Measurements from ENCODE around the gene BOD1L1.

BOD1L1 gene

DNA sequence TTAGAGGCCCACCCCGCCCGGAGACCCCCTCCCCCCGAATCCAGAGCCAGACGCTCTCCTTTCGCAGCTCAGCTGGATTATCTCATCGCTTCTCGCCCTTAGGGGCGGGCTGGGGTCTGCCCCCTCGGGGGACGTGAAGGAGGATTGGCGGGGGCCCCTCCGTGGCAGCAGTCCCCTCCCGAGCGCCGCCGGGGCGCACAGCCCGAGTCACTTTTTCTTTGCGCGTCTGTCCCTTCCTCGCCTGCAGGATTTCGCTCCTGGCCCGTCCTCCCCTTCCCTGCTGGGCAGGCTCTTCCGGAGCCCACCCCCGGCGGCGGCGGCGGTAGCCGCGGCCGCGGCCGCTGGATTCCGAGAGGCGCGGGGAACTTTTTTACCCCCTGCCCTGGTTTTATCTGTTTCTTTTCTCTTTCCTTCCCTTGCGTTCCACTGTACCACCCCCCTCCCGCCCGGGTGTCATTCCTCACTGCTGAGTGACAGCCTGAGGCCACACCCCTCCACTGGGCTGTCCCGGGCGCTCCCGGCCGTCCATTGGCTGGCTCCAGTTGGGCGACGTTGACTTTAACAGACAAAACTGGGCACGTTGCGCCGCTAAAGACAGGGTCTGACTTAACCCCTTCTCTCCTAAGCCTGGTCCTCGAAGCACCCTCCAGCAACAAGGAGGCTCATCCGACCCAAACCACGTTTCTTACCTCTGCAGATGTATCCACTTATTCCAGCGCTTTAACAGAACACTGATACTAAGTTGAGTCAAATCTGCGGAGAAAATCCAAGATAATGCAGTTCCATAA is 82.7 kb downstream of the BOD1L1 start (continued):
- TF ChIP-seq, protein P1, sequence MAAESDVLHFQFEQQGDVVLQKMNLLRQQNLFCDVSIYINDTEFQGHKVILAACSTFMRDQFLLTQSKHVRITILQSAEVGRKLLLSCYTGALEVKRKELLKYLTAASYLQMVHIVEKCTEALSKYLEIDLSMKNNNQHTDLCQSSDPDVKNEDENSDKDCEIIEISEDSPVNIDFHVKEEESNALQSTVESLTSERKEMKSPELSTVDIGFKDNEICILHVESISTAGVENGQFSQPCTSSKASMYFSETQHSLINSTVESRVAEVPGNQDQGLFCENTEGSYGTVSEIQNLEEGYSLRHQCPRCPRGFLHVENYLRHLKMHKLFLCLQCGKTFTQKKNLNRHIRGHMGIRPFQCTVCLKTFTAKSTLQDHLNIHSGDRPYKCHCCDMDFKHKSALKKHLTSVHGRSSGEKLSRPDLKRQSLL (tag by site-specific recombination; IDR thresholded peaks at IDR 0.05) = no peak
- TF ChIP-seq ZNF585B (tag by site-specific recombination; IDR thresholded peaks at IDR 0.05) (no peak), ZNF324 (tag by site-specific recombination; IDR thresholded peaks at IDR 0.05) (no peak), ZNF248 (tag by site-specific recombination; IDR thresholded peaks at IDR 0.05) (no peak), ZNF426 (tag by site-specific recombination; IDR thresholded peaks at IDR 0.05) (no peak), ZNF146 (tag by site-specific recombination; IDR thresholded peaks at IDR 0.05) (no peak), ZFP3 (tag by site-specific recombination; IDR thresholded peaks at IDR 0.05; ENCODE audit: low read depth) (no peak), ZNF600 (tag by site-specific recombination; IDR thresholded peaks at IDR 0.05) (no peak), ZNF10 (tag by site-specific recombination; IDR thresholded peaks at IDR 0.05) (no peak), ZNF610 (tag by site-specific recombination; IDR thresholded peaks at IDR 0.05; ENCODE audit: borderline replicate concordance) (peak; percentile 40; the same call in 1 of the 2 replicates), AEBP2 (tag by site-specific recombination; IDR thresholded peaks at IDR 0.05; ENCODE audit: borderline replicate concordance) (no peak), ZNF837 (tag by site-specific recombination; IDR thresholded peaks at IDR 0.05) (no peak), ZNF398 (tag by site-specific recombination; IDR thresholded peaks at IDR 0.05) (peak; percentile 76), WT1 (tag by site-specific recombination; IDR thresholded peaks at IDR 0.05) (no peak), YY1 (tag by site-specific recombination; IDR thresholded peaks at IDR 0.05) (no peak), ZNF138 (tag by site-specific recombination; IDR thresholded peaks at IDR 0.05; ENCODE audit: borderline replicate concordance) (no peak), ZNF184 (tag by site-specific recombination; IDR thresholded peaks at IDR 0.05) (no peak), ZNF354C (tag by site-specific recombination; IDR thresholded peaks at IDR 0.05; ENCODE audit: borderline replicate concordance, low read depth) (no peak), ZNF335 (tag by site-specific recombination; conservative IDR thresholded peaks at IDR 0.05) (peak; percentile 90), ZNF202 (tag by site-specific recombination; IDR thresholded peaks at IDR 0.05; ENCODE audit: borderline replicate concordance) (no peak), SP3 (tag by site-specific recombination; IDR thresholded peaks at IDR 0.05) (peak; percentile 74), ZNF266 (tag by site-specific recombination; IDR thresholded peaks at IDR 0.05; ENCODE audit: low read depth) (no peak), ZNF626 (tag by site-specific recombination; IDR thresholded peaks at IDR 0.05) (no peak)
- TF ChIP-seq, protein P2, sequence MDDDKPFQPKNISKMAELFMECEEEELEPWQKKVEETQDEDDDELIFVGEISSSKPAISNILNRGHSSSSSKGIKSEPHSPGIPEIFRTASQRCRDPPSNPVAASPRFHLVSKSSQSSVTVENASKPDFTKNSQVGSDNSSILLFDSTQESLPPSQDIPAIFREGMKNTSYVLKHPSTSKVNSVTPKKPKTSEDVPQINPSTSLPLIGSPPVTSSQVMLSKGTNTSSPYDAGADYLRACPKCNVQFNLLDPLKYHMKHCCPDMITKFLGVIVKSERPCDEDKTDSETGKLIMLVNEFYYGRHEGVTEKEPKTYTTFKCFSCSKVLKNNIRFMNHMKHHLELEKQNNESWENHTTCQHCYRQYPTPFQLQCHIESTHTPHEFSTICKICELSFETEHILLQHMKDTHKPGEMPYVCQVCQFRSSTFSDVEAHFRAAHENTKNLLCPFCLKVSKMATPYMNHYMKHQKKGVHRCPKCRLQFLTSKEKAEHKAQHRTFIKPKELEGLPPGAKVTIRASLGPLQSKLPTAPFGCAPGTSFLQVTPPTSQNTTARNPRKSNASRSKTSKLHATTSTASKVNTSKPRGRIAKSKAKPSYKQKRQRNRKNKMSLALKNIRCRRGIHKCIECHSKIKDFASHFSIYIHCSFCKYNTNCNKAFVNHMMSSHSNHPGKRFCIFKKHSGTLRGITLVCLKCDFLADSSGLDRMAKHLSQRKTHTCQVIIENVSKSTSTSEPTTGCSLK (tag by site-specific recombination; IDR thresholded peaks at IDR 0.05) = no peak
- TF ChIP-seq, protein P3, sequence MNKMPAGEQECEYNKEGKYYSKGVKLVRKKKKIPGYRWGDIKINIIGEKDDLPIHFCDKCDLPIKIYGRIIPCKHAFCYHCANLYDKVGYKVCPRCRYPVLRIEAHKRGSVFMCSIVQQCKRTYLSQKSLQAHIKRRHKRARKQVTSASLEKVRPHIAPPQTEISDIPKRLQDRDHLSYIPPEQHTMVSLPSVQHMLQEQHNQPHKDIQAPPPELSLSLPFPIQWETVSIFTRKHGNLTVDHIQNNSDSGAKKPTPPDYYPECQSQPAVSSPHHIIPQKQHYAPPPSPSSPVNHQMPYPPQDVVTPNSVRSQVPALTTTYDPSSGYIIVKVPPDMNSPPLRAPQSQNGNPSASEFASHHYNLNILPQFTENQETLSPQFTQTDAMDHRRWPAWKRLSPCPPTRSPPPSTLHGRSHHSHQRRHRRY (tag by site-specific recombination; IDR thresholded peaks at IDR 0.05) = no peak
- TF ChIP-seq, protein P4, sequence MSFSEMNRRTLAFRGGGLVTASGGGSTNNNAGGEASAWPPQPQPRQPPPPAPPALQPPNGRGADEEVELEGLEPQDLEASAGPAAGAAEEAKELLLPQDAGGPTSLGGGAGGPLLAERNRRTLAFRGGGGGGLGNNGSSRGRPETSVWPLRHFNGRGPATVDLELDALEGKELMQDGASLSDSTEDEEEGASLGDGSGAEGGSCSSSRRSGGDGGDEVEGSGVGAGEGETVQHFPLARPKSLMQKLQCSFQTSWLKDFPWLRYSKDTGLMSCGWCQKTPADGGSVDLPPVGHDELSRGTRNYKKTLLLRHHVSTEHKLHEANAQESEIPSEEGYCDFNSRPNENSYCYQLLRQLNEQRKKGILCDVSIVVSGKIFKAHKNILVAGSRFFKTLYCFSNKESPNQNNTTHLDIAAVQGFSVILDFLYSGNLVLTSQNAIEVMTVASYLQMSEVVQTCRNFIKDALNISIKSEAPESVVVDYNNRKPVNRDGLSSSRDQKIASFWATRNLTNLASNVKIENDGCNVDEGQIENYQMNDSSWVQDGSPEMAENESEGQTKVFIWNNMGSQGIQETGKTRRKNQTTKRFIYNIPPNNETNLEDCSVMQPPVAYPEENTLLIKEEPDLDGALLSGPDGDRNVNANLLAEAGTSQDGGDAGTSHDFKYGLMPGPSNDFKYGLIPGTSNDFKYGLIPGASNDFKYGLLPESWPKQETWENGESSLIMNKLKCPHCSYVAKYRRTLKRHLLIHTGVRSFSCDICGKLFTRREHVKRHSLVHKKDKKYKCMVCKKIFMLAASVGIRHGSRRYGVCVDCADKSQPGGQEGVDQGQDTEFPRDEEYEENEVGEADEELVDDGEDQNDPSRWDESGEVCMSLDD (tag by site-specific recombination; IDR thresholded peaks at IDR 0.05) = no peak
- TF ChIP-seq, protein P5, sequence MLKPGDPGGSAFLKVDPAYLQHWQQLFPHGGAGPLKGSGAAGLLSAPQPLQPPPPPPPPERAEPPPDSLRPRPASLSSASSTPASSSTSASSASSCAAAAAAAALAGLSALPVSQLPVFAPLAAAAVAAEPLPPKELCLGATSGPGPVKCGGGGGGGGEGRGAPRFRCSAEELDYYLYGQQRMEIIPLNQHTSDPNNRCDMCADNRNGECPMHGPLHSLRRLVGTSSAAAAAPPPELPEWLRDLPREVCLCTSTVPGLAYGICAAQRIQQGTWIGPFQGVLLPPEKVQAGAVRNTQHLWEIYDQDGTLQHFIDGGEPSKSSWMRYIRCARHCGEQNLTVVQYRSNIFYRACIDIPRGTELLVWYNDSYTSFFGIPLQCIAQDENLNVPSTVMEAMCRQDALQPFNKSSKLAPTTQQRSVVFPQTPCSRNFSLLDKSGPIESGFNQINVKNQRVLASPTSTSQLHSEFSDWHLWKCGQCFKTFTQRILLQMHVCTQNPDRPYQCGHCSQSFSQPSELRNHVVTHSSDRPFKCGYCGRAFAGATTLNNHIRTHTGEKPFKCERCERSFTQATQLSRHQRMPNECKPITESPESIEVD (tag by site-specific recombination; IDR thresholded peaks at IDR 0.05) = no peak
